GM21619 (cell line): ENCODE measurements around the gene MUS81.

Source experiments
- ATAC-seq: cut with Tn5 transposase; IDR thresholded peaks from one replicate; pipeline ENCODE4 v1.9.1; 2021; ENCODE audit not compliant: unreplicated experiment

MUS81 gene

GRCh38 chr11:65915101-65915820, 55.0 kb downstream of the MUS81 start:
- no peak for ATAC-seq

DNA sequence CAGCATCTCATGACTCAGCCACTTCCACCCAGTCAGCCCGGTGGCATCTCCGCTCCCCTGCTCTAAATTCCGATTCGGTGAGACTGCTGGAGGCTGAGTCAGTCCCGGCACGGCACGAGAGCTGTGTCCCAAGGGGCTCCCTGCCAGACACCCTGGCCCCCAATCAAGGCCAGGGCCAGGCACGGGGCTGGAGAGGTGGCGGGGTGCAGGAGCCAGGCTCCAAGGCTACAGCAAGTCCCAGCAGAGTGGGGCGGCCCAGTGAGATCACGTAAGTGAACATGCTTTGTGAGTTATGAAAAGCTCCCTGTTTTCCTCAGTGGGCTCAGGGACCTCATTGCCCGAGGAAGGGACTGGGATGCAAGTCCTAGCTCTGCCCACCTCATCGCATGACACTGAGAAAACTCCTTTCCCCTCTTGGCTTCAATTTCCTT, 55.6 kb downstream of the MUS81 start:
- no peak for ATAC-seq
